ENCODE results near the gene ATXN10. TPM values are rescaled to one million over a fixed set of nuclear protein-coding genes. Genes with fewer than 3 reads are reported as not detected.

ATXN10 gene
- total RNA-seq, 5 donors from 2014 or later (not counting 1 experiment from before 2014, with no cell fraction given), result 58.9 to 85.0 (median 69.6) TPM

DNA sequence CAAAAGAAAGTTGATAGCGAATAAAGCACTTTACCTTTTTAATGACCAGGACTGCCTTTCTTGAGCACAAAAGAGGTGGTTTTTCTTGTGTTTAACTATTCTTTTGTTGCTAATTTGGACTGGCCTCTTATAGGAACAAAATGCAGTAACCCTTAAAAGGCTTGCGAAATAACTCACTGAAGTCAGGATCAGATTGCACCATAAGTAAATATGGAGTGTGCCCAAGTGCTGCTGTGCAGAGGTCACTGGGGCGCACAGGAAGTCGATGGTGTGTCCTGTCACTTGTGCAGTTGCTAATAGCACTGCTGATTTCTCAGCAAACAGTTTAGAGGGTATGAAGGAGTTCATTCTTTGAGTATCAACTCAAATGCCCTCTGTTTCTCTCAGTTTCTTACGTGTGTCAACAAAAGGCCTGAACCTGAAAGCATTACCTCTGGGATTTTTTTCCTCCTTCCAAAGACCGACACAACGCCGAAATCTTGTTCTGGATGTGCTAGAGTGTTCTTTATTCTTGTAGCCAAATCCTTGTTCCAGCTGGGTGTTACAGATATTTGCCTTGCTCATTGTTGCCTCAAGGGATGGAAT lies 71.3 kb downstream of the ATXN10 start:
- no peaks in the 10 kb centered on the region for H3K27me3 ChIP-seq (replicated peaks in 1 of 2; ENCODE audit: control insufficient read depth in 2 of 2, extremely low read depth in 1 of 2, insufficient read depth in 2 of 2, low read length in 1 of 2)
- H3K4me3 ChIP-seq (ENCODE audit: control insufficient read depth in 1 of 2, extremely low read depth in 1 of 2, low read length in 1 of 2), result no peak overlapping the region
- Mint-ChIP-seq H3K27me3 (no peaks in the 10 kb centered on the region), H3K9me3 (no peaks in the 10 kb centered on the region), H3K27ac (no peak overlapping the region), H3K4me3 (no peak overlapping the region), H3K36me3 (peaks cover 68% of the 10 kb centered on the region), H3K4me1 (peaks cover 2 to 6% (median 3%) of the 10 kb centered on the region in 3 donors)
- no peaks in the 10 kb centered on the region for H3K4me1 ChIP-seq (ENCODE audit: control insufficient read depth in 1 of 2, extremely low read depth in 1 of 2, insufficient read depth in 2 of 2, low read length in 2 of 2)
- H3K36me3 ChIP-seq (ENCODE audit: control insufficient read depth in 2 of 2, extremely low read depth in 1 of 2, insufficient read depth in 1 of 2, low read length in 1 of 2), result peaks cover 17 to 65% of the 10 kb centered on the region in 2 donors
- DNase-seq (no peak), ATAC-seq (replicated peaks in 1 of 4) (no peak)
- ChIA-PET POLR2A (no interaction called here), CTCF (no interaction called here)
- H3K9me3 ChIP-seq, result no peaks in the 10 kb centered on the region
- 100% methylated on average over 4 of the region's 8 CpGs for WGBS (ENCODE audit: insufficient coverage)
- H3K27ac ChIP-seq (ENCODE audit: low read length), result no peak overlapping the region

DNA sequence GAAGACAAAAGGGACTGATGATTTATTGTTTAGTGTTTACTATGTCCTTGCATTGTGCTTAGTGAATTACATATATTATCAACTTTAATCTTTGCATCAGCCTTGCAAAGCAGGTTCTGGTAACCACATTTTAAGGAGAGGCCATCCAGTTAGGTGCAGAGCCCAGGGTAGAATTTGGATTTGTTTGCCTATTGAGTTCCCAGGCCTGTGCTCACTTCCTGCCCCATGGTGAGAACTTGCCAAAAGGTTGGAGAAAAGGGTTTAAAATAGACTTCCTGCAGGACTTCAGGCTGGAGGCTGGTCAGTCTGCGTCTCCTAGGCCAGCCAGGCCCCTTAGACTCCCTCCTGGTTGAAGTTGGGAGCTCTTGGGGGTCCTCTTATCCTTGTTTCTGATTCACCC lies 72.1 kb downstream of the ATXN10 start:
- Mint-ChIP-seq H3K4me3 (no peak overlapping the region), H3K4me1 (peaks cover 2 to 6% (median 3%) of the 10 kb centered on the region in 3 donors), H3K9me3 (no peaks in the 10 kb centered on the region), H3K27ac (no peak overlapping the region), H3K27me3 (no peaks in the 10 kb centered on the region), H3K36me3 (peaks cover 69% of the 10 kb centered on the region)
- Histone ChIP-seq H3K27me3 (replicated peaks in 1 of 2; ENCODE audit: control insufficient read depth in 2 of 2, extremely low read depth in 1 of 2, insufficient read depth in 2 of 2, low read length in 1 of 2) (no peaks in the 10 kb centered on the region), H3K9me3 (no peaks in the 10 kb centered on the region), H3K27ac (ENCODE audit: low read length) (no peak overlapping the region), H3K4me3 (ENCODE audit: control insufficient read depth in 1 of 2, extremely low read depth in 1 of 2, low read length in 1 of 2) (no peak overlapping the region), H3K4me1 (ENCODE audit: control insufficient read depth in 1 of 2, extremely low read depth in 1 of 2, insufficient read depth in 2 of 2, low read length in 2 of 2) (no peaks in the 10 kb centered on the region), H3K36me3 (ENCODE audit: control insufficient read depth in 2 of 2, extremely low read depth in 1 of 2, insufficient read depth in 1 of 2, low read length in 1 of 2) (peaks cover 17 to 60% of the 10 kb centered on the region in 2 donors)
- DNase-seq (no peak), ATAC-seq (replicated peaks in 1 of 4) (no peak)
- CTCF ChIA-PET, result no interaction called here
- no CpG with 5 or more reads among the region's 1 CpG for WGBS (ENCODE audit: insufficient coverage)
- POLR2A ChIA-PET, result no interaction called here

DNA sequence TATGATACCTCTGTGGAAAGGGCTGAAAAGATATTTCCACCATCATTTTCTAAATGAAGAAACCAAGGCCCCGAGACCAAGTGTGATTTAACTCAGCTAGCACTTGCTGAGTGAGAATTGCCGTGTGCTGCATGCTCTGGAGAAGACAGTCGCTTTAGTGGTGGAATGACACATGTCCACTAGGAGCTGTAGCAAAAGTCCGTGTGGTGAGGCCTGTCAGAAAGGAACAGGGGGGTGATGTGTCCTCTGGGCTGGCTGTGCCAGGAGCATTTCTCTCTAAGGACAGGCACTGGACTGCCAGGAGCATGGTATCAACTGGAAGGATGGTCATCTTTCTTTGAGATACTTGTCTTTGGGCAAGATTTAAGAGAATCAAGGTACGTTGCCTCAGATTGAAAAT lies 72.8 kb downstream of the ATXN10 start:
- Mint-ChIP-seq H3K4me3 (no peak overlapping the region), H3K4me1 (peaks cover 2 to 6% (median 3%) of the 10 kb centered on the region in 3 donors), H3K36me3 (peaks cover 64% of the 10 kb centered on the region), H3K27ac (no peak overlapping the region), H3K9me3 (no peaks in the 10 kb centered on the region), H3K27me3 (no peaks in the 10 kb centered on the region)
- H3K36me3 ChIP-seq (ENCODE audit: control insufficient read depth in 2 of 2, extremely low read depth in 1 of 2, insufficient read depth in 1 of 2, low read length in 1 of 2), result peaks cover 17 to 53% of the 10 kb centered on the region in 2 donors
- DNase-seq (no peak), ATAC-seq (replicated peaks in 1 of 4) (no peak)
- ChIA-PET CTCF (no interaction called here), POLR2A (no interaction called here)
- H3K27ac ChIP-seq (ENCODE audit: low read length), result no peak overlapping the region
- no peaks in the 10 kb centered on the region for H3K9me3 ChIP-seq
- WGBS (ENCODE audit: insufficient coverage), result 100% methylated on average over 2 of the region's 5 CpGs
- H3K27me3 ChIP-seq (replicated peaks in 1 of 2; ENCODE audit: control insufficient read depth in 2 of 2, extremely low read depth in 1 of 2, insufficient read depth in 2 of 2, low read length in 1 of 2), result no peaks in the 10 kb centered on the region
- H3K4me1 ChIP-seq (ENCODE audit: control insufficient read depth in 1 of 2, extremely low read depth in 1 of 2, insufficient read depth in 2 of 2, low read length in 2 of 2), result no peaks in the 10 kb centered on the region
- no peak overlapping the region for H3K4me3 ChIP-seq (ENCODE audit: control insufficient read depth in 1 of 2, extremely low read depth in 1 of 2, low read length in 1 of 2)

DNA sequence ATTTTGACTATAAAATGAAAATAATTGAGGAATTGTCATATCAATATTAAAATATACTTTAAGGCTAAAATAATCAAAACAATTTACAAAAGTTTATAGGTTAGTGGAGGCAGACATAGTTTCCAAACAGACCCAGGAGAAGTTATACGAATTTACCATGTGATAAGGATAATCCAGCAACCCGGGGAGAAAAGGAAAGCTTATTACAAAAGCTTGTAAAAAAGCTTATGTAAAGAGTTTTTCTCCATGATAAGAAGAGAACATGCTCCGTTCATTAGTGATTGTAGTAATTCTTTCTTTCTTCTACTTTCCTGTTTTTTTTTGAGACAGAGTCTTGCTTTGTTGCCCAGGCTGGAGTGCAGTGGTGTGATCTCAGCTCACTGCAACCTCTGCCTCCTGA lies 79.0 kb downstream of the ATXN10 start:
- DNase-seq, result no peak
- peaks cover 0 to 17% (median 3%) of the 10 kb centered on the region in 3 donors for H3K4me1 Mint-ChIP-seq
- Histone ChIP-seq H3K27me3 (replicated peaks in 1 of 2; ENCODE audit: control insufficient read depth in 2 of 2, extremely low read depth in 1 of 2, insufficient read depth in 2 of 2, low read length in 1 of 2) (no peaks in the 10 kb centered on the region), H3K4me1 (ENCODE audit: control insufficient read depth in 1 of 2, extremely low read depth in 1 of 2, insufficient read depth in 2 of 2, low read length in 2 of 2) (peaks cover 0 to 3% of the 10 kb centered on the region in 2 experiments), H3K9me3 (no peaks in the 10 kb centered on the region), H3K27ac (ENCODE audit: low read length) (no peak overlapping the region), H3K36me3 (ENCODE audit: control insufficient read depth in 2 of 2, extremely low read depth in 1 of 2, insufficient read depth in 1 of 2, low read length in 1 of 2) (peaks cover 3 to 17% of the 10 kb centered on the region in 2 donors), H3K4me3 (ENCODE audit: control insufficient read depth in 1 of 2, extremely low read depth in 1 of 2, low read length in 1 of 2) (no peak overlapping the region)
- no peak overlapping the region for H3K4me3 Mint-ChIP-seq
- H3K9me3 Mint-ChIP-seq, result no peaks in the 10 kb centered on the region
- ATAC-seq (replicated peaks in 1 of 4), result no peak
- no peak overlapping the region for H3K27ac Mint-ChIP-seq
- no peaks in the 10 kb centered on the region for H3K27me3 Mint-ChIP-seq
- POLR2A ChIA-PET, result interaction anchor here in 1 of 2 donors (1.0 kb wide), 1 partner anchor 113 kb away, joined by 3 read pairs; no protein-coding TSS in a partner anchor
- no CpG with 5 or more reads among the region's 3 CpGs for WGBS (ENCODE audit: insufficient coverage)
- H3K36me3 Mint-ChIP-seq, result peaks cover 31% of the 10 kb centered on the region
- CTCF ChIA-PET, result no interaction called here

DNA sequence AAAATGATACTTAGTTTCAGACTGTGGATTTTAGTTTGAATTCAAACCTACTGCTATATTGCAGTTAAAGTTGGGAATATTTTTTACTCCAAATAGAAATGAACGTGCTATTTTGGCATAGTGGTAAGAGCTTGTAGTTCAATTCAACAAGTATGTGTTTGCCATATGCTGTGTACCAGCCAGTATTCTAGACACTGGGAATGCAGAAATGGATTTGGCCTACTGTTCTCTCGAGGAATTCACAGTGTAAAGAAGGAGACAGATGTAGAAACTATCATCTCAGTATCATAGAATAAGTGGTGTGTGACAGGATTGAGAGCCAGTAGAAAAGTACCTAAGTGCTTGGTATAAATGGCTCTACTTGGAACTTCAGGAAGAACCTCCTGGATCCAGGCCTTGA lies 80.4 kb downstream of the ATXN10 start:
- Histone ChIP-seq H3K27me3 (replicated peaks in 1 of 2; ENCODE audit: control insufficient read depth in 2 of 2, extremely low read depth in 1 of 2, insufficient read depth in 2 of 2, low read length in 1 of 2) (no peaks in the 10 kb centered on the region), H3K27ac (ENCODE audit: low read length) (no peak overlapping the region), H3K4me3 (ENCODE audit: control insufficient read depth in 1 of 2, extremely low read depth in 1 of 2, low read length in 1 of 2) (no peak overlapping the region), H3K36me3 (ENCODE audit: control insufficient read depth in 2 of 2, extremely low read depth in 1 of 2, insufficient read depth in 1 of 2, low read length in 1 of 2) (peaks cover 3 to 17% of the 10 kb centered on the region in 2 donors), H3K9me3 (no peaks in the 10 kb centered on the region), H3K4me1 (ENCODE audit: control insufficient read depth in 1 of 2, extremely low read depth in 1 of 2, insufficient read depth in 2 of 2, low read length in 2 of 2) (peaks cover 0 to 3% of the 10 kb centered on the region in 2 experiments)
- ATAC-seq (replicated peaks in 1 of 4) (no peak), DNase-seq (no peak)
- H3K4me1 Mint-ChIP-seq, result peaks cover 0 to 13% (median 3%) of the 10 kb centered on the region in 3 donors
- no CpG with 5 or more reads among the region's 2 CpGs for WGBS (ENCODE audit: insufficient coverage)
- POLR2A ChIA-PET, result no interaction called here
- H3K36me3 Mint-ChIP-seq, result peaks cover 31% of the 10 kb centered on the region
- no peak overlapping the region for H3K27ac Mint-ChIP-seq
- H3K9me3 Mint-ChIP-seq, result no peaks in the 10 kb centered on the region
- H3K4me3 Mint-ChIP-seq, result no peak overlapping the region
- no peaks in the 10 kb centered on the region for H3K27me3 Mint-ChIP-seq
- CTCF ChIA-PET, result no interaction called here

DNA sequence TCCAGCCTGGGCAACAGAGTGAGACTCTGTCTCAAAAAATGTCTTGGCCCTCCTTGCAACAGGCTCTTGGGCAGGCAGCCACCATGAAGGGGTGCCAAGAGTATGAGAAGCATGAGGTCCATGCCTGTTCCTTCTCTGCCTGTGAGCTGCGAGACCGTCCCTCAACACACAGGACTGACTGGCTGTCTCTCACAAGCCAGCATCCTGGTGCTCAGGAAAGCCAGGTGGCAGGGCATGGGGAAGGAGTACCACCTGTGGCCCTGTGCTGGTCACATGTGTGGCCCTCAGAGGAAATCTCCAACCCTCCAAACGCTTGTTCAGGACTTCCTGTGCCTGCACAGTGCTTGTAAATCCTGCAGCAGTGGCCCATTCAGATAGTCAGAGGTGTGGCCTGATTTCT lies 83.2 kb downstream of the ATXN10 start:
- ChIA-PET CTCF (no interaction called here), POLR2A (no interaction called here)
- peaks cover 0 to 11% (median 3%) of the 10 kb centered on the region in 3 donors for H3K4me1 Mint-ChIP-seq
- no peak overlapping the region for H3K4me3 Mint-ChIP-seq
- Histone ChIP-seq H3K9me3 (no peaks in the 10 kb centered on the region), H3K27ac (ENCODE audit: low read length) (no peak overlapping the region), H3K27me3 (replicated peaks in 1 of 2; ENCODE audit: control insufficient read depth in 2 of 2, extremely low read depth in 1 of 2, insufficient read depth in 2 of 2, low read length in 1 of 2) (no peaks in the 10 kb centered on the region), H3K4me1 (ENCODE audit: control insufficient read depth in 1 of 2, extremely low read depth in 1 of 2, insufficient read depth in 2 of 2, low read length in 2 of 2) (peaks cover 0 to 3% of the 10 kb centered on the region in 2 experiments), H3K4me3 (ENCODE audit: control insufficient read depth in 1 of 2, extremely low read depth in 1 of 2, low read length in 1 of 2) (no peak overlapping the region), H3K36me3 (ENCODE audit: control insufficient read depth in 2 of 2, extremely low read depth in 1 of 2, insufficient read depth in 1 of 2, low read length in 1 of 2) (peaks cover 3 to 14% of the 10 kb centered on the region in 2 donors)
- peaks cover 31% of the 10 kb centered on the region for H3K36me3 Mint-ChIP-seq
- H3K9me3 Mint-ChIP-seq, result no peaks in the 10 kb centered on the region
- ATAC-seq (replicated peaks in 1 of 4), result no peak
- no peak for DNase-seq
- H3K27me3 Mint-ChIP-seq, result no peaks in the 10 kb centered on the region
- no peak overlapping the region for H3K27ac Mint-ChIP-seq
- WGBS (ENCODE audit: insufficient coverage), result 62% methylated on average over 3 of the region's 3 CpGs

DNA sequence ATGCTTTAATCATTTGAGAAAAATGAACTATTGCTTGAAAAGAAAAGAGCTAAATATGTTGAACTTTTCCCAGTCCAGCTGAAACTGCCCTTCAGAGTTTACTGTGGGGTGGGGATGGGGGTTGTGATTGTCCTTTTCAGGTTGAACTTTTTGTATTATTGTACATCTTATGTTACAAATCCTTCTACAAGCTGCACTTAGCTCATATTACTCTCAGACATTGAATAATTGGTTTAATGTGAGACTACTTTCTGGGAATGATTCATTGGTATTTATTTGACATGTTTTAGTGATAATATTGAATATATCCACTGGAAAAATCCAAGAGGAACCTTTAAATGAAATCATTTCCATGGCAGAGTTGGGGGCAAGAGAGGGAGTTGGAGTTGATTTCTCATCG lies 84.9 kb downstream of the ATXN10 start:
- no CpG with 5 or more reads among the region's 1 CpG for WGBS (ENCODE audit: insufficient coverage)
- H3K9me3 Mint-ChIP-seq, result no peaks in the 10 kb centered on the region
- Histone ChIP-seq H3K4me3 (ENCODE audit: control insufficient read depth in 1 of 2, extremely low read depth in 1 of 2, low read length in 1 of 2) (no peak overlapping the region), H3K9me3 (no peaks in the 10 kb centered on the region), H3K36me3 (ENCODE audit: control insufficient read depth in 2 of 2, extremely low read depth in 1 of 2, insufficient read depth in 1 of 2, low read length in 1 of 2) (peaks cover 3 to 12% of the 10 kb centered on the region in 2 donors), H3K4me1 (ENCODE audit: control insufficient read depth in 1 of 2, extremely low read depth in 1 of 2, insufficient read depth in 2 of 2, low read length in 2 of 2) (peaks cover 0 to 3% of the 10 kb centered on the region in 2 experiments), H3K27ac (ENCODE audit: low read length) (no peak overlapping the region), H3K27me3 (replicated peaks in 1 of 2; ENCODE audit: control insufficient read depth in 2 of 2, extremely low read depth in 1 of 2, insufficient read depth in 2 of 2, low read length in 1 of 2) (no peaks in the 10 kb centered on the region)
- no peak overlapping the region for H3K27ac Mint-ChIP-seq
- peaks cover 2 to 5% (median 5%) of the 10 kb centered on the region in 3 donors for H3K4me1 Mint-ChIP-seq
- H3K27me3 Mint-ChIP-seq, result no peaks in the 10 kb centered on the region
- DNase-seq (no peak), ATAC-seq (replicated peaks in 1 of 4) (no peak)
- POLR2A ChIA-PET, result no interaction called here
- no peak overlapping the region for H3K4me3 Mint-ChIP-seq
- CTCF ChIA-PET, result no interaction called here
- H3K36me3 Mint-ChIP-seq, result peaks cover 35% of the 10 kb centered on the region
